Right lobe of liver (tissue), 6 donors: ENCODE measurements around the gene CLASRP. TPM values are rescaled to one million over a fixed set of nuclear protein-coding genes. Genes with fewer than 3 reads are reported as not detected.

Experiments used
- ATAC-seq, 4 donors: fragments of 200-7000 bp; cut with Tn5 transposase; one replicate each; pipeline ENCODE4 v1.9.1; 2020; ENCODE audit warnings: mild to moderate bottlenecking in 4 of 4, moderate library complexity in 4 of 4
- DNase-seq, 3 donors: peaks; one replicate each; pipeline ENCODE4 v3.0.0-alpha.2; 2020
- H3K27ac ChIP-seq, 3 donors: fragments of 200-600 bp; one replicate each; pipeline ENCODE4 v1.8.0; 2022
- H3K27me3 ChIP-seq, 2 donors: fragments of 200-600 bp; one replicate each; pipeline ENCODE4 v1.8.0; 2022
- H3K36me3 ChIP-seq, 4 donors: fragments of 200-600 bp; sonication (generic) in 1 of 4; one replicate each; pipeline versions ENCODE4 v1.5.1 to v1.8.0; 2017 to 2022; ENCODE audit warnings: control low read depth in 1 of 4
- H3K4me1 ChIP-seq, 4 donors: fragments of 200-600 bp; sonication (generic) in 1 of 4; one replicate each; pipeline versions ENCODE4 v1.5.1 to v1.8.0; 2017 to 2022; ENCODE audit warnings: control low read depth in 1 of 4
- H3K4me3 ChIP-seq, 3 donors: fragments of 200-600 bp; one replicate each; pipeline ENCODE4 v1.8.0; 2022
- H3K9me3 ChIP-seq, 4 donors: fragments of 200-600 bp; sonication (generic) in 1 of 4; one replicate each; pipeline versions ENCODE4 v1.5.1 to v1.8.0; 2017 to 2022; ENCODE audit warnings: control low read depth in 1 of 4
- POLR2A ChIP-seq: fragments of 450-650 bp; IDR thresholded peaks from one replicate; pipeline ENCODE4 v1.6.1; 2017; ENCODE audit warnings: antibody characterized with exemption, mild to moderate bottlenecking
- WGBS: methylation state at CpG from one replicate; pipeline ENCODE4 v1.1.6; 2018; ENCODE audit warnings: low coverage, low lambda C conversion rate; ENCODE audit not compliant: insufficient coverage; ENCODE audit errors: missing lambda C conversion rate; 5-methylcytosine and 5-hydroxymethylcytosine counted together
- intact Hi-C, 2 donors: fragments of 100-400 bp; cut with DNase I; formaldehyde crosslinking; loops; one replicate each; pipeline versions ENCODE4 v1.11.2 to v1.14.1; 2022
- total RNA-seq, 6 experiments: library from RNA; depleted of rRNA in 2 of 6; stranded (reverse); fragments of >200 nt in 2 of 6; fragmentation: NEBNext Ultra II Directional in 3 of 6; extraction: Animal tissue kit (Norgen Biotek cat#: 25700) in 3 of 6; gene quantifications; one replicate each; pipeline versions ENCODE4 v1.1.0 to v1.2.4, GENCODE V29; 2016 to 2023
- TF ChIP-seq, protein P1 (sequence below), 4 donors: fragments of 200-600 bp in 3 of 4; fragments of 450-650 bp in 1 of 4; IDR thresholded peaks; one replicate each; pipeline versions ENCODE4 v1.5.1 to v1.8.0; 2016 to 2022; ENCODE audit warnings: antibody characterized with exemption in 4 of 4, mild to moderate bottlenecking in 2 of 4
- donor health status: DM: no; HTN: yes; CAD: no.
- donor health status: DM: no; HTN: no; CAD: no.
- donor health status: DM: no; HTN: no; CAD: no.
- donor health status: DM: no; HTN: yes; CAD: no.
- donor health status: DM: no; HTN: yes; CAD: no.

CLASRP gene
- total RNA-seq, 6 experiments from 2014 or later, result 30.5 to 66.8 (median 44.8) TPM

DNA sequence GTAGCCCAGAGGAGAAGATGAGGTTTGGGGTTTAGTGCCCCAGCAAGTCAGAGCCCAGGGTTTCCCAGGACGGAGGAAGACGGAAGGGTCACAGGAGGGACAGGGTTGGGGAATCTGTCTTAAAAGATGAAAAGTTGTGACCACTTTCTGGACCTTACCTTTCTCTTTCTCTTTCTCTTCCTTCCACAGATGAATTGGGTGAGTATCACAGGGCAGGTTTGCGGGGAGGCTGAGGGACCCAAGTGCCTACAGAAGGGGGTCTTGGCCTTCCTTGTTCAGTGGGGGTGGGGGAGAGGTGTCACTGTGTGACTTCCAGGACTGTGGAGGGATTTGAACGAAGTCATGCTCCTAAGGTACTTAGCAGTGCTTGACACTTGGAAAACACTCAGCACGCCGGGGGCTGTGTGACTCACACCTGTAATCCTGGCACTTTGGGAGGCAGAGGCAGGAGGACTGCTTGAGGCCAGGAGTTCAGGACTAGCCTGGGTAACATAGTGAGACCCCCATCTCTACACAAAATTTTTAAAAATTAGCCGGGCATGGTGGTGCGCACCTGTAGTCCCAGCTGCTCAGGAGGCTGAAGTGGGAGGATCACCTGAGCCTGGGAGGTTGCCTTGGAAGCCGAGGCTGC, 29.1 kb upstream of the CLASRP start:
- H3K4me1 ChIP-seq, result no peaks in the 10 kb centered on the region
- WGBS, result 92% methylated on average over 5 of the region's 9 CpGs
- no peak overlapping the region for H3K27ac ChIP-seq
- DNase-seq, result no peak
- intact Hi-C loops, result no loop called here
- H3K36me3 ChIP-seq, result no peaks in the 10 kb centered on the region
- ATAC-seq, result no peak
- no peaks in the 10 kb centered on the region for H3K27me3 ChIP-seq
- H3K4me3 ChIP-seq, result no peak overlapping the region
- H3K9me3 ChIP-seq, result no peaks in the 10 kb centered on the region
- no peak for TF ChIP-seq POLR2A
- TF ChIP-seq, protein P1, sequence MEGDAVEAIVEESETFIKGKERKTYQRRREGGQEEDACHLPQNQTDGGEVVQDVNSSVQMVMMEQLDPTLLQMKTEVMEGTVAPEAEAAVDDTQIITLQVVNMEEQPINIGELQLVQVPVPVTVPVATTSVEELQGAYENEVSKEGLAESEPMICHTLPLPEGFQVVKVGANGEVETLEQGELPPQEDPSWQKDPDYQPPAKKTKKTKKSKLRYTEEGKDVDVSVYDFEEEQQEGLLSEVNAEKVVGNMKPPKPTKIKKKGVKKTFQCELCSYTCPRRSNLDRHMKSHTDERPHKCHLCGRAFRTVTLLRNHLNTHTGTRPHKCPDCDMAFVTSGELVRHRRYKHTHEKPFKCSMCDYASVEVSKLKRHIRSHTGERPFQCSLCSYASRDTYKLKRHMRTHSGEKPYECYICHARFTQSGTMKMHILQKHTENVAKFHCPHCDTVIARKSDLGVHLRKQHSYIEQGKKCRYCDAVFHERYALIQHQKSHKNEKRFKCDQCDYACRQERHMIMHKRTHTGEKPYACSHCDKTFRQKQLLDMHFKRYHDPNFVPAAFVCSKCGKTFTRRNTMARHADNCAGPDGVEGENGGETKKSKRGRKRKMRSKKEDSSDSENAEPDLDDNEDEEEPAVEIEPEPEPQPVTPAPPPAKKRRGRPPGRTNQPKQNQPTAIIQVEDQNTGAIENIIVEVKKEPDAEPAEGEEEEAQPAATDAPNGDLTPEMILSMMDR (IDR thresholded peaks at IDR 0.05), result no peak

DNA sequence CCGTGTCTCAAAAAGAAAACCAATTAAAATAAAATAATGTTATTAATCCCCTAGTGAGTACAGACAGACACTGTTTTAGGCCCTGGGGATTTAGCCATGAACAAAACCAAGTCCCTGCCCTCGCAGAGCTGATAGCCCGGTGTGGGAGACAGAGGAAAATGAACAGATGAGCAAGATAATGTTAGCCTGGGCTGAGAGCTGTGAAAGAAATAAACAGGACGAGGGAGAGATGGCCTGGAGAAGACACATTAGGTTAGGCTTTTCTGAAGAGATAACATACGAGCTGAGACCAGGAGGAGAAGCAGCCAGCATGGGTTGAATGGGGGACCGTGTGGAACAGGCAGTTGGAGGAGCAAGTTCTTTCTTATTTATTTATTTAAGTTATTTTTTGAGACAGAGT, 28.5 kb upstream of the CLASRP start:
- DNase-seq, result no peak
- no peak for ATAC-seq
- no peak overlapping the region for H3K4me3 ChIP-seq
- no peaks in the 10 kb centered on the region for H3K4me1 ChIP-seq
- WGBS, result 66% methylated on average over 6 of the region's 6 CpGs
- intact Hi-C loops, result no loop called here
- H3K27ac ChIP-seq, result no peak overlapping the region
- no peaks in the 10 kb centered on the region for H3K9me3 ChIP-seq
- H3K36me3 ChIP-seq, result no peaks in the 10 kb centered on the region
- no peak for TF ChIP-seq POLR2A
- TF ChIP-seq, protein P1 (IDR thresholded peaks at IDR 0.05), result no peak
- no peaks in the 10 kb centered on the region for H3K27me3 ChIP-seq

DNA sequence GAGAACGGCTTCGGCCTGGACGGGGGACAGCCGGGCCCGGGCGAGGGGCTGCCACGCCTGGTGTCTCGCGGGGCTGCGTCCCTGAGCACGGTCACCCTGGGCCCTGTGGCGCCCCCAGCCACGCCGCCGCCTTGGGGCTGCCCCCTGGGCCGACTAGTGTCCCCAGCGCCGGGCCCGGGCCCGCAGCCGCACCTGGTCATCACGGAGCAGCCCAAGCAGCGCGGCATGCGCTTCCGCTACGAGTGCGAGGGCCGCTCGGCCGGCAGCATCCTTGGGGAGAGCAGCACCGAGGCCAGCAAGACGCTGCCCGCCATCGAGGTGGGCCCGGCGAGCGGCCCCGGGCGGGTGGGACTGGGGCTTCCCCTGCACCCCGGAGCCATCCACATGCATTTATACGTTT, 26.9 kb upstream of the CLASRP start:
- ATAC-seq (no peak), DNase-seq (no peak)
- intact Hi-C loops, result no loop called here
- no peaks in the 10 kb centered on the region for H3K4me1 ChIP-seq
- WGBS, result no CpG with 5 or more reads among the region's 42 CpGs
- H3K27ac ChIP-seq, result no peak overlapping the region
- H3K4me3 ChIP-seq, result no peak overlapping the region
- no peaks in the 10 kb centered on the region for H3K9me3 ChIP-seq
- no peaks in the 10 kb centered on the region for H3K36me3 ChIP-seq
- TF ChIP-seq, protein P1 (IDR thresholded peaks at IDR 0.05), result no peak
- no peak for TF ChIP-seq POLR2A
- no peaks in the 10 kb centered on the region for H3K27me3 ChIP-seq

DNA sequence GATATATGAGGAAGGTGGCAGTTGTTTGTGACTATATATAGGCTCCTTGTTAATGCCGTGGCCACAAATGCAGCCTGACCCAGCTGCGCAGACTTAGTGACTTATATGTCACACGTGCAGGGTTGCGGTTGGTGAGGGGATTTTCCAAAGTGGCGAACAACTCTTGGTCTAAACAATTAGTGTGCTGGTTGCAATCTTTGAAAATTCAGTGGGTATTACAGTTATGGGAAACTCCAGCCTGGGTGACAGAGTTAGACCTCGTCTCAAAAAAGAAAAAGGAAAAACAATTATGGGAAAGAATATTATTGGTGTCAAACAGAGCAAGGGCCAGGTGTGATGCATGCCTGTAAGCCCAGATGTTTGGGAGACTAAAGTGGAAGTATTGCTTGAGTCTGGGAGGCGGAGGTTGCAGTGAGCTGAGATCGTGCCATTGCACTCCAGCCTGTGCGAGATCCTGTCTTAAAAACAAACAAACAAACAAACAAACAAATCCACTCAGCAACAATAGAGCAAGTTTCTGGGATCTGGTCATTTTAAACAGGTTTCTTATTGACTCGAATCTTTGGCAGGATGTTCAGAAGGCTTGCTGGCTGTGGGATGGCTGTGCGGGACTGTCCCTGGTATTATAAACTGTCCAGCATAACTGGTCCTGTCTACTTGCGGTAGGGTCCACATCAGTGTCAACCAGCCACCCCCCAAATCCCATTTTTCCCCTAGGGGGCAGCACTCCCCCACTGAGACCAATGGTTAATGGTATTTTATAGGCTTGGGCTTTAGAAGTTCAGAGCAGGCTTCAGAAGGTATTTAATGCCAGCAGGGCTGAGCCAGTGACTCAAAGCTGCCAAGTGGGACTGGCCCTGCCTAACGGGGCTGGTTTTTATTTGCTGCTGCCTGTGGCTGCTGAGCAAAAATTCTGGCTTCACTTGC, 22.2 kb upstream of the CLASRP start:
- TF ChIP-seq POLR2A, result no peak
- TF ChIP-seq, protein P1 (IDR thresholded peaks at IDR 0.05), result peak; percentile 61 to 77 (median 71)
- 41% methylated on average over 12 of the region's 13 CpGs for WGBS
- H3K36me3 ChIP-seq, result no peaks in the 10 kb centered on the region

More for the DNA sequence above, 22.2 kb upstream of the CLASRP start:
- intact Hi-C loops, result no loop called here
- Histone ChIP-seq H3K4me1 (peaks cover 0 to 9% (median 3%) of the 10 kb centered on the region in 4 donors), H3K27me3 (no peaks in the 10 kb centered on the region), H3K9me3 (no peaks in the 10 kb centered on the region), H3K4me3 (no peak overlapping the region), H3K27ac (no peak overlapping the region)
- DNase-seq (peak; percentile 42 to 84 (median 70)), ATAC-seq (peak; percentile 89 to 98 (median 94))
